GM12878 (cell line): Measurements from ENCODE around the gene CD99. TPM values are rescaled to one million over a fixed set of nuclear protein-coding genes. Genes with fewer than 3 reads are reported as not detected.

ENCODE experiments used
- CBX3 ChIP-seq: fragments of 200-600 bp; sonication (generic); IDR thresholded peaks from 2 replicates; pipeline ENCODE4 v1.6.1; 2016; ENCODE audit warnings: low read depth, borderline replicate concordance
- CEBPB ChIP-seq, 2 experiments: fragments of 150-350 bp in 1 of 2; IDR thresholded peaks; 2 replicates each; pipeline ENCODE4 v1.6.1; 2012 to 2014; ENCODE audit warnings: low read depth in 2 of 2, low read length in 2 of 2, borderline replicate concordance in 1 of 2, inconsistent platforms in 1 of 2
- EP300 ChIP-seq, 2 experiments: fragments of 150-350 bp in 1 of 2; IDR thresholded peaks; 2 replicates each; pipeline ENCODE4 v1.6.1; 2011 to 2012; ENCODE audit warnings: low read depth in 2 of 2, low read length in 2 of 2, borderline replicate concordance in 1 of 2, improper control_type of control experiment in 1 of 2, inconsistent platforms in 1 of 2; ENCODE audit not compliant: control insufficient read depth in 1 of 2
- FOXM1 ChIP-seq: IDR thresholded peaks from 2 replicates; pipeline ENCODE4 v1.6.1; 2012; ENCODE audit warnings: low read depth, mild to moderate bottlenecking, inconsistent platforms, low read length, moderate library complexity
- HDAC6 ChIP-seq: fragments of 200-600 bp; sonication (generic); IDR thresholded peaks from one replicate; pipeline ENCODE4 v1.8.0; 2017; ENCODE audit warnings: antibody characterized with exemption; ENCODE audit not compliant: unreplicated experiment
- KLF5 ChIP-seq: fragments of 450-650 bp; IDR thresholded peaks from 2 replicates; pipeline ENCODE4 v1.6.1; 2014; ENCODE audit warnings: mild to moderate bottlenecking; ENCODE audit not compliant: partially characterized antibody
- MEF2A ChIP-seq: IDR thresholded peaks from 2 replicates; pipeline ENCODE4 v1.6.1; 2011; ENCODE audit warnings: low read depth, mild to moderate bottlenecking, low read length, moderate library complexity; ENCODE audit not compliant: insufficient read depth
- MEF2B ChIP-seq: fragments of 450-650 bp; IDR thresholded peaks from 2 replicates; pipeline ENCODE4 v1.6.1; 2018; ENCODE audit warnings: mild to moderate bottlenecking, moderate library complexity; ENCODE audit not compliant: partially characterized antibody, poor library complexity, severe bottlenecking
- MLLT1 ChIP-seq: fragments of 450-650 bp; IDR thresholded peaks from 2 replicates; pipeline ENCODE4 v1.6.1; 2016; ENCODE audit warnings: mild to moderate bottlenecking
- MXI1 ChIP-seq: fragments of 150-350 bp; IDR thresholded peaks from 2 replicates; pipeline ENCODE4 v1.6.1; 2011; ENCODE audit warnings: low read depth, mild to moderate bottlenecking, inconsistent platforms, low read length, improper control_type of control experiment
- NBN ChIP-seq: fragments of 450-650 bp; IDR thresholded peaks from 2 replicates; pipeline ENCODE4 v1.6.1; 2016
- POLR2AphosphoS2 ChIP-seq: IDR thresholded peaks from 2 replicates; pipeline ENCODE4 v1.6.1; 2011; ENCODE audit warnings: low read depth, mild to moderate bottlenecking, low read length, improper control_type of control experiment, moderate library complexity
- POU2F2 ChIP-seq: IDR thresholded peaks from 3 replicates; pipeline ENCODE4 v1.6.1; 2011; ENCODE audit warnings: low read depth, mild to moderate bottlenecking, low read length, borderline replicate concordance
- SMAD5 ChIP-seq: IDR thresholded peaks from 2 replicates; pipeline ENCODE4 v1.6.1; 2016; ENCODE audit warnings: antibody characterized with exemption, low read depth
- SREBF1 ChIP-seq: IDR thresholded peaks from 2 replicates; pipeline ENCODE4 v1.6.1; 2012; ENCODE audit warnings: mild to moderate bottlenecking, low read length
- SRF ChIP-seq, 2 experiments: IDR thresholded peaks; 2 replicates each; pipeline ENCODE4 v1.6.1; 2011; ENCODE audit warnings: low read depth in 2 of 2, low read length in 2 of 2, mild to moderate bottlenecking in 1 of 2, moderate library complexity in 1 of 2
- TARDBP ChIP-seq: IDR thresholded peaks from 2 replicates; pipeline ENCODE4 v1.6.1; 2016; ENCODE audit warnings: borderline replicate concordance
- ZBTB33 ChIP-seq: fragments of 450-650 bp; IDR thresholded peaks from 2 replicates; pipeline ENCODE4 v1.6.1; 2017; ENCODE audit warnings: mild to moderate bottlenecking
- ZNF622 ChIP-seq: fragments of 450-650 bp; IDR thresholded peaks from 2 replicates; pipeline ENCODE4 v1.6.1; 2017; ENCODE audit warnings: mild to moderate bottlenecking, inconsistent platforms
- ZZZ3 ChIP-seq: IDR thresholded peaks from 2 replicates; pipeline ENCODE4 v1.6.1; 2011; ENCODE audit warnings: low read depth; ENCODE audit not compliant: control insufficient read depth, insufficient read length
- polyA plus RNA-seq, 11 experiments: library from polyadenylated mRNA; depleted of rRNA in 4 of 11; unstranded in 6 of 11; stranded (reverse) in 5 of 11; fragments of >200 nt; fragmentation: Nextera tagmentation in 4 of 11; fragmentation: Illumina TruSeq in 1 of 11; extraction: Ambion mirVana in 4 of 11; extraction: Trizol in 1 of 11; gene quantifications; 1 replicate in 1 of 11; 2 replicates in 10 of 11; pipeline versions ENCODE4 v1.2.1 to v1.2.3, GENCODE V29; 2011 to 2016; ENCODE audit warnings: inconsistent platforms in 2 of 11, missing spikeins in 2 of 11, low read depth in 1 of 11
- total RNA-seq, 4 experiments: library from RNA; depleted of rRNA in 3 of 4; stranded (reverse); fragments of >200 nt in 3 of 4; fragmentation: Illumina TruSeq in 1 of 4; extraction: Trizol in 1 of 4; gene quantifications; 2 replicates each; pipeline versions ENCODE4 v1.2.1 to v1.2.3, GENCODE V29; 2013 to 2021

Gene CD99
- total and polyA plus RNA-seq, 10 of the 15 experiments (the other 5 are each of a cell fraction or from before 2014, with no cell fraction given): 24.8 to 242 (median 158) TPM

- TF ChIP-seq SMAD5 (no peak), SRF (IDR thresholded peaks at IDR 0.05; ENCODE audit: low read depth in 2 of 2, low read length in 2 of 2) (no peak), KLF5 (no peak), TARDBP (no peak), POU2F2 (no peak), CBX3 (no peak), MEF2B (peak; percentile 82), HDAC6 (no peak), MEF2A (peak; percentile 87), NBN (no peak), POLR2AphosphoS2 (no peak), MXI1 (no peak), MLLT1 (no peak), EP300 (IDR thresholded peaks at IDR 0.05; ENCODE audit: borderline replicate concordance in 1 of 2, control insufficient read depth in 1 of 2, low read depth in 2 of 2, low read length in 2 of 2) (no peak; a peak in 1 of 4 replicates), ZNF622 (no peak), FOXM1 (no peak), ZBTB33 (no peak), SREBF1 (no peak), CEBPB (IDR thresholded peaks at IDR 0.05; ENCODE audit: borderline replicate concordance in 1 of 2, low read depth in 2 of 2, low read length in 2 of 2) (no peak), ZZZ3 (no peak)
- TF ChIP-seq, all 136 proteins: peak for 10
Measured at GRCh38 chrX:2701600-2701999, 10.5 kb downstream of the CD99 start (continued).
